ENCODE data around the gene PIAS1. TPM values are rescaled to one million over a fixed set of nuclear protein-coding genes. Genes with fewer than 3 reads are reported as not detected.
"Not testable (repeated sequence)": the region's sequence is repeated elsewhere in the genome, so short reads cannot be mapped to it uniquely, and the experiment has no call there.

Gene PIAS1
- total RNA-seq, 6 donors from 2014 or later: 44.7 to 114 (median 64.3) TPM

- Histone ChIP-seq H3K27ac (no peak overlapping the region), H3K36me3 (peaks cover 0 to 10% (median 1%) of the 10 kb centered on the region in 4 donors), H3K27me3 (no peaks in the 10 kb centered on the region), H3K4me3 (no peak overlapping the region), H3K4me1 (peaks cover 0 to 2% (median 0%) of the 10 kb centered on the region in 4 donors), H3K9me3 (no peaks in the 10 kb centered on the region)
- TF ChIP-seq POLR2A (IDR thresholded peaks at IDR 0.05): no peak
- no peak for TF ChIP-seq EP300 (IDR thresholded peaks at IDR 0.05)
- no peak for TF ChIP-seq CTCF (IDR thresholded peaks at IDR 0.05)
- TF ChIP-seq POLR2AphosphoS5 (IDR thresholded peaks at IDR 0.05): no peak
- no peak for DNase-seq
- 98% methylated on average over 2 of the region's 2 CpGs for WGBS, 2 donors
- no peak for ATAC-seq (ENCODE audit: low FRiP score in 2 of 2)
Measured at GRCh38 chr15:68220489-68220888, 166.4 kb downstream of the PIAS1 start.

- TF ChIP-seq POLR2A (IDR thresholded peaks at IDR 0.05): no peak
- TF ChIP-seq CTCF (IDR thresholded peaks at IDR 0.05): no peak
- no peaks in the 10 kb centered on the region for H3K9me3 ChIP-seq
- no peak overlapping the region for H3K27ac ChIP-seq
- 98% methylated on average over 6 of the region's 6 CpGs; no CpG with 5 or more reads in 1 of the 2 donors for WGBS, 2 donors
- peaks cover 0 to 10% (median 1%) of the 10 kb centered on the region in 4 donors for H3K36me3 ChIP-seq
- no peak overlapping the region for H3K4me3 ChIP-seq
- no peaks in the 10 kb centered on the region for H3K4me1 ChIP-seq
- ATAC-seq (ENCODE audit: low FRiP score in 2 of 2) (no peak), DNase-seq (no peak)
- no peaks in the 10 kb centered on the region for H3K27me3 ChIP-seq
Measured at GRCh38 chr15:68220967-68221366, 166.9 kb downstream of the PIAS1 start.

GRCh38 chr15:68221530-68222431 is 167.7 kb downstream of the PIAS1 start:
- WGBS, 2 donors: 67 to 84% methylated on average over 12 to 33 of the region's 55 CpGs

GRCh38 chr15:68222432-68222743 is 168.3 kb downstream of the PIAS1 start:
- WGBS, 2 donors: 96 to 97% methylated on average over 10 to 15 of the region's 18 CpGs
- H3K27me3 ChIP-seq; H3K36me3 ChIP-seq; ATAC-seq (ENCODE audit: low FRiP score in 2 of 2); DNase-seq; H3K9me3 ChIP-seq; H3K4me1 ChIP-seq; H3K27ac ChIP-seq; H3K4me3 ChIP-seq: not testable (repeated sequence)

More at GRCh38 chr15:68221530-68222431, 167.7 kb downstream of the PIAS1 start:
- not testable (repeated sequence) for H3K4me3 ChIP-seq; ATAC-seq (ENCODE audit: low FRiP score in 2 of 2); H3K36me3 ChIP-seq; H3K4me1 ChIP-seq; H3K9me3 ChIP-seq; H3K27me3 ChIP-seq; H3K27ac ChIP-seq
- peak in 1 of 2 donors; percentile 48 for DNase-seq

- peaks cover 4 to 12% (median 6%) of the 10 kb centered on the region in 4 donors for H3K4me1 ChIP-seq
- H3K36me3 ChIP-seq: peaks cover 0 to 7% (median 0%) of the 10 kb centered on the region in 4 donors
- H3K4me3 ChIP-seq: no peak overlapping the region
- H3K27ac ChIP-seq: no peak overlapping the region
- DNase-seq (no peak), ATAC-seq (ENCODE audit: low FRiP score in 2 of 2) (no peak)
- no peaks in the 10 kb centered on the region for H3K9me3 ChIP-seq
- TF ChIP-seq POLR2AphosphoS5 (IDR thresholded peaks at IDR 0.05) (no peak), CTCF (IDR thresholded peaks at IDR 0.05) (no peak), POLR2A (IDR thresholded peaks at IDR 0.05) (no peak), EP300 (IDR thresholded peaks at IDR 0.05) (no peak)
- WGBS, 2 donors: 96 to 97% methylated on average over 6 of the region's 6 CpGs
- no peaks in the 10 kb centered on the region for H3K27me3 ChIP-seq
Measured at GRCh38 chr15:68223171-68223570, 169.1 kb downstream of the PIAS1 start.

GRCh38 chr15:68224108-68224507 is 170.0 kb downstream of the PIAS1 start:
- ATAC-seq (ENCODE audit: low FRiP score in 2 of 2) (no peak), DNase-seq (no peak)
- Histone ChIP-seq H3K36me3 (no peaks in the 10 kb centered on the region), H3K4me3 (no peak overlapping the region), H3K27me3 (no peaks in the 10 kb centered on the region), H3K4me1 (peaks cover 10 to 21% (median 12%) of the 10 kb centered on the region in 4 donors), H3K27ac (no peak overlapping the region), H3K9me3 (no peaks in the 10 kb centered on the region)
- 59 to 84% methylated on average over 3 of the region's 3 CpGs for WGBS, 2 donors
- TF ChIP-seq CTCF (IDR thresholded peaks at IDR 0.05) (no peak), EP300 (IDR thresholded peaks at IDR 0.05) (no peak), POLR2A (IDR thresholded peaks at IDR 0.05) (no peak), POLR2AphosphoS5 (IDR thresholded peaks at IDR 0.05) (no peak)
